GM18909 (cell line): ENCODE data around the gene DNAH3.

Experiments
- ATAC-seq: cut with Tn5 transposase; IDR thresholded peaks from one replicate; pipeline ENCODE4 v1.9.1; 2021; ENCODE audit warnings: mild to moderate bottlenecking; ENCODE audit not compliant: unreplicated experiment, poor library complexity

Gene DNAH3

GRCh38 chr16:20920799-20921198 is 229.8 kb downstream of the DNAH3 start:
- ATAC-seq, result no peak

DNA sequence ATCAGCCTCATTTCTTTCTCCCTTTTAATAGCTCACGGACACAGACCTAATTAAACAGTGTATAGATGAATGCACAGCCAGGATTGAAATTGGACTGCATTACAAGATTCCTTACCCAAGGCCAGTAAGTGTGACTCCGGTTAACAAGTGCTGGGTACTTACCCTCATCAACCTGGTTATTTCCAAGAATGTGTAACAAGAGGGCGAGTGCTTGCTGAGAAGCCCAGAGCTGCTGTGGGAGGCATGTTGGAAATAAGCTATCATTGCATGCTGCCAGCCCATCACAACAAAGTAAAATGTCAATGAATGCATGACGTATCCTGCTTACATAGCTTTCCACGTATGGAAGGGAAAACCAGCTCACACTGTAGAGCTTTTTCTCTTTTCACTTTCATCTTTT is 230.6 kb downstream of the DNAH3 start:
- no peak for ATAC-seq

- no peak for ATAC-seq
Observed at GRCh38 chr16:20918486-20919239, 232.0 kb downstream of the DNAH3 start.

DNA sequence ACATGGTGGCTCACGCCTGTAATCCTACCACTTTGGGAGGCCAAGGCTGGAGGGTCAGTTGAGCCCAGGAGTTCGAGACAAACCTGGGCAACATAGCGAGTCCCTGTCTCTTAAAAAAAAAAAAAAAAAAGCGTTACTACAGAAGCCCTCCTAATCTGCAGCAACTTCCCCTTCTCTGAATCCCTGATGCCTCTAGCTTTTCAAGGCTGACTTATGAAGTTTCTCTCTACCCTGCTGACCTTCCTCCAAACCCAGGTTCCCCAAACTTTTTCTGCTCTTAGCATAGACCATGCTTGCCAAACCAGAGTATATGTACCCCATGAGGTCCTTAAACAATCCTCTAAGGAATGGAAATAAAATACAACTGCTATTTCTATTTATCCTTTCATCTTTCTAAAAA is 233.7 kb downstream of the DNAH3 start:
- no peak for ATAC-seq

DNA sequence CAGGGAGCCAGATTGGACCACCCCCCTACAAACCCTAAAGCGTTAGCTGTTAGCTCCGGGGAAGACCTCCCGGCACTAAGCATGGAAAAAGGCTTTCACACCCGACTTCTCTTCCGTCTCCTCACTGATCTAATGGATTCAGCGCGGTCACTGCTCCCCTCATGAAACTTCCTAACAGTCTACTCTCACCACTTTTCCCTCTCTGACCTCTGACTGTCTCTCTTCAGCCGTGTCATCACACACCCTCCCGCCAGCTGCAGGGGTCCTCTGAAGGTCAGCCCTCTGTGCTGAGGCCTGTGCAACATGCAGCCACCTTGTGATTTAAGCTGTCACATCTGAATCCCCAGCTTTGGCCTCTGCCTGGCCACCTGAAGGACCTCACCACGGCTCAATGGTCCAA is 234.4 kb downstream of the DNAH3 start:
- no peak for ATAC-seq

DNA sequence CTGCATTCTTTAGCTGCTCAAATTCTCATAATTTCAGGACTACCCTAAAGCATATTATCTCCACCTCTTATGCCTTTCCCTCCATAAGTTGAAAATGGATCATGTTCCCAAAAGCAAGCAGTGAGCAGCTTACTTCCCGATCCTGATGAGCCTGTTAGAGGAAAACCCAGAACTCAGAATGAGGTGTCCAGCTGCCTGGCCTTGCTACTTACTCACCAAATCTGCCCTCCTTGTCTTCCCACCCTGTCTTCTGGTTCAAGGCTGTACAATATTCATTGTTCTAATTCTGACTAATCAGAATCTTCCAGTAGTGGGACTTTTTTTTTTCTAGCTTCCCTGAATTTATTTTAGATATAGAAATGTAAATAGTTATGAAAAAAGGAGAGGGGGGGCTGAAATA is 239.3 kb downstream of the DNAH3 start:
- no peak for ATAC-seq

DNA sequence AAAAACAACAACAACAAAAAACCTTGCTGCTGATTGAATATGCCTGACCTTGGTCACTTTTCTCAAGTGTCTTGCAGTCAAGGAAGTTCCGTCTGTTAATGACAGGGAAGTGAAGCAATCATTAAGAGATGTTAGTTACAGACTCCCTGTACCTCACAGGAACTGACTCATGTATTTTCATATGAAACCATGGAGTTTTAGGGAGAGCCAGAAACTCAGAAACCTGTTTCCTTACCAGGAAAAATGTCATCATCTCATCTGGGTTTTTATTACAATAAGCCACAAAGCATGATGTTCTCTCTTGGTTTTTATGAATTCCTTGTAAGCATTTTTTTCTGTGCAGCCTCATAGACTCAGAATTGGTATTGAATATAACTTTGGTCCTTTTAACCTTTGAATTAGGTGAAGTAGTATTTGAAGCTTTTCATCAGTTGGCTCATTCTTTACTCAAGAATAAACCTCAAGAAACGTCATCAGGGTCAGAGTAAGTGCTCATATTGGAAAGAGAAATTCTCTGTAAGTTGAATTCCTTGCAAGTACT is 239.8 kb downstream of the DNAH3 start:
- ATAC-seq, result no peak

DNA sequence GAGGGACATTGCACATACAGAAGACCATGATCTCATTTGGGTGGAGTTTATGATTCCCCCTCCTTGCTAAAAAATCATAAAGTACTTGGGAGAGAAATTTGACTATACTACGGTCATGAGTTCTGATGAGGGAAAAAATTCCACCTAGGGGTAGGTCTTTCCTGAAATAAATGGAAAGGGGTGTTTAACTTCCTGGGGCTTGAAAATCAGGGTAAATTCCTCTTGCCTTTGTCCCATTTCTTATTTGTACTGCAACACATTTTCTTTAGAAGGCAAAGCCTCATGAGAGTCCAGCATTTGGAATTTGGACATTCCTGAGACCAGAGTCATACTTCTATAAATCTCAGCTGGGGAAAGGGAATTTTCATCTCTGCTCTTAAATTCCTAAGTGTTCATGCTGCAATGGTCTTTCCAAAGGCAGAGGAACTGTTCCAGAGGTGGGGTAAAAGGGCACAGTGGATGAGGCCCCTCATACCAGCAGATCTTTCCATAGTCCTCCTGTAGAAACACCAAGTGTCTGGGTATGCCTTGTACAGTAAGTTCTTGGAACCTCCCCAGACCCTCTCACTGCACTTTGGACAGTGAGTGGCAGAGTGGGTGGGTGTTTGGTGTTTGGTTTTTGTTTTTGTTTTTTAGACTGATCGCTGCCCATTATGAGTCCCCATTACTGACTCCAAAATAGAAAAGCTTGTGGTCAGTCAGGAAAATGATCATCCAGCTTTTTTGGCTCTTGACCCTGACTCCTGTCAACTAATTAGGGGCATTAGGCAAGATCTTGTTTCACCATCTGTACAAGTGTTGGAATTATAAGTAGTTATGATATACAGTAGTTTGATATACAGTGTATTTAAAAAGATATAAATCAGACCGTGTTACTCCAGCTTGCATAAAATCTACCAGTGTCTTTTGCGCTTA is 244.0 kb downstream of the DNAH3 start:
- ATAC-seq, result no peak

DNA sequence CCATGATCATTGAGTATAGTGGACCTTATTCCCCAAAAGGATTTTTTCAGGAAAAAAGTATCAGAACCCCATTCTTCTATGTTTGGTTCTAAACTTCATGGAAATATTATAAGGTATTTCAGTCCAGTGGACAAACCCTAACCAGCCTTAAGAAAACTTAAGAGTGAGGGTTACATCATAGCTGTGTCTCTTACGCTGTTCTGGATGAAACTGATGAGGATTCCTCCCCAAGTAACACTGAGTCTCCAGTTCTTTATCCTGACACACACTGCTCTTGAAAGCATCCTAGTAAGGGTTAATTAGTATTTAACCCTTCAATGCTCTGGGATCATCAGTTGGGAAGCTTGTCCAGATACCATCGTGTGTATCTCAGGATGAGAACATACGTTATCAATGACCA is 245.1 kb downstream of the DNAH3 start:
- ATAC-seq, result no peak

DNA sequence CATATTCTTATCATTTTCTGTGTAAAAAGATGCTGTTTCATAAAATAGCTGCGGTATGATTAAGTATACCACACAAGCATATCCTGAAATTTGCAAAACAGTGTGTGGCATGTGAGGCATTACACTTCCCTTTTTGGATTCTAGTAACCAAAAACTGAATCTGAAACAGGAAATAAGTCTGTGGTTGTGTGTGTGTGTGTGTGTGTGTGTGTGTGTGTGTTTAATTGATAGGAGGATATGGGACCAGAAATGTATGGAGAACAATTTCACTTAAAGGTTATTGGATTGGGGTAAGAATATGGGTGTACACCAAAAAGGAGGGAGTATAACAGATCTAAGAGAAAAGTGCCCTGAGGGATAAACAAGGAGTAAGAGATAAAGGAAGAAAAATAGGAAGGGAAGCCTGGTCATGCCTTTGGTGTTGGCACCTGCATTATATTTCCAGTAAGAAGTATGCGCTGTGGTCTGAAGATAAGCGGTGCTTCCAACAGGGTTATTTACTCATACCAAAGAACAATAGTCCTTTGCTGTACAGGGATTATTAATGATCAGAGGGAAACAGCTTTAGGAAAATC is 246.1 kb downstream of the DNAH3 start:
- no peak for ATAC-seq

GRCh38 chr16:20903899-20904506 is 246.6 kb downstream of the DNAH3 start:
- no peak for ATAC-seq

GRCh38 chr16:20903116-20903898 is 247.3 kb downstream of the DNAH3 start:
- no peak for ATAC-seq

DNA sequence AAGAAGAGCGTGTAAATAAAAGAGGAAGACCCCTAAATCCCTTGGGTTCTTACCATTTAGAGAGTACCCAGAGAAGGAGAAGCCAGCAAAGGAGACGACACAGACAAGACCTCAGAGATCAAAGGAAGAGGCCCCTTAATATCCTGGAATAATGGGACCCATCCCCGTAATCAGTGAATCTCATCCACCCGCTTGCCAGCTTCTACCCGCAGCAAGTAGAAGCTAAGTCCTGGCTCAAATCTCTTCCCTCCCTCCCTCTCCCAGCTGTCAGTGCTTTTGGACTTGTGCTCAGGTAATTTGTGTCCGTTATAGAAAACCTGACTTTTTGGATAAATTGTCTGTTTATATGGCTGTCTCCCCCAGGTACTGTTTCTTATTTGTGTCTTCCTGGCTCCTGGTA is 248.2 kb downstream of the DNAH3 start:
- no peak for ATAC-seq

DNA sequence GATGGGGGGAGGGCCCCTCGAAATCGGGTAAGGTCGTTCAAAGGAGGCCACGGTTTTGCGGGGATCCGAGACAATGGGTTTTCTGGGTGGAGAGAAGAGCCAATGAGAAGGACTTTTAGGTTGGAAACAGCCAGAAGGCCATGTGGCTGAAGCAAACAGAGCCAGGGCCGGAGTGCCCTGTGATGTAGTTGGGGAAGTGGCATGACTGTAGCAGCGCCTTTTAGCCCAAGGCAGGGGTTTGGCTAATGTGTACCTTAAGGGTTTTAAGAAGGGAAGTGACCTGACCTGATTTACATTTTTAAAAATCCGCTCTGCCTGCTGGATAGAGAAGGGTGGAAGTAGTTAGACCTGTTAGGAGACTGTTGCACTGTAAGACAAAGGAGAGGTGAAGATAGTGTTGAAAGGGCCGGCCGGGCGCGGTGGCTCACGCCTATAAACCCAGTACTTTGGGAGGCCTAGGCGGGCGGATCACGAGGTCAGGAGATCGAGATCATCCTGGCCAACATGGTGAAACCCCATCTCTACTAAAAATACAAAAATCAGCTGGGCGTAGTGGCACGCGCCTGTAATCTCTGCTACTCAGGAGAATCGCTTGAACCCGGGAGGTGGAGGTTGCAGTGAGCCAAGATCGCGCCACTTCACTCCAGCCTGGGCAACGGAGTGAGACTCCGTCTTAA is 249.1 kb downstream of the DNAH3 start:
- no peak for ATAC-seq

- ATAC-seq, result no peak
Observed at GRCh38 chr16:20901068-20901435, 249.6 kb downstream of the DNAH3 start.

GRCh38 chr16:20900299-20901067 is 250.2 kb downstream of the DNAH3 start, which contains the start of the genes DCUN1D3 and LYRM1:
DCUN1D3 (minus strand) TSS chr16:20900358; CDS start chr16:20862538, 37,820 bp downstream.
LYRM1 (plus strand) TSS chr16:20900771; CDS start chr16:20915556, 14,785 bp downstream.
- ATAC-seq, result peak; percentile 62

- ATAC-seq, result peak; percentile 2
Observed at GRCh38 chr16:20899477-20900298, 251.0 kb downstream of the DNAH3 start.
